ENCODE results near the gene TBRG4. TPM values are rescaled to one million over a fixed set of nuclear protein-coding genes. Genes with fewer than 3 reads are reported as not detected.
A peak's percentile ranks its signal among the peaks of the same experiment; 100 is the strongest.
"Not testable (repeated sequence)": the region's sequence is repeated elsewhere in the genome, so short reads cannot be mapped to it uniquely, and the experiment has no call there.

The TBRG4 gene
- total RNA-seq, 6 donors from 2014 or later: 24.2 to 92.2 (median 54.6) TPM

DNA sequence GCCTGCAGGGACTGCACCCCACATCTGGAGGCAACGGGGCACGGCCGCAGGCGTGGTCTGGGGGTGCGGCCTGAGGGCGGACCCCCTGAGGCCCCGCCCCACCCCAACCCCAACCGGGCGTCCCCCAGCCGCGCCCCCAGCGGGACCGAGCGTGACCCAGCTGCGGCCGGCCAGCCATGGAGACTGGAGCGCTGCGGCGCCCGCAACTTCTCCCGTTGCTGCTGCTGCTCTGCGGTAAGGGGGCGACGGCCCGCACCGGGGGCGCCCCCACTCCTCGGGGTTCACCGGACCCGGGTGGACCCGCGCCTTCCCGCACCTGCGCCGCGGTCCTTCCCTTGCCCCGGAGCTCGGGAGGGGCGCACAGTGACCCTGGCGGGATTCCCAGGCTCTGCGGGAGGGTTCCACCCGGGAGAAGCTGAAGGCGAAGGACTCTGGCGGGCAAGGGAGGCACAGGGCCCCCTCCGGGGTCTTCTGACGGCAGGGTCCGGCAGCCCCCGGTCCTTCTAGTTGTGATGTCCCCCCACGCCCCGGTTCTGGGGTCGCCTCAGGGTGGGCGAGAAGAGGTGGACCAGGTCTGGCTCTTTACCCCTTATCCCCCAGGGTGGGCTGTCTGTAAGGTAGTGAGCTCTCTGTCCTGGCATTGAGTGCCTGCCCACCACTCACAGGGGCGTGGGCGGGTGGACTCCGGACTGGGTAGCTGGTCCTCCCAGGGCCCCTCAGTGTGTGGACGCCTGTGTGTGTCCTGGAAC lies 46.3 kb upstream of the TBRG4 start, which contains the start of gene RAMP3:
TSS of gene RAMP3 (plus strand) at position 139 of the 749 bp plus-strand sequence. CDS start at position 177, 38 bp downstream.
- DNase-seq (peak in 1 of 2 donors; percentile 85), ATAC-seq (ENCODE audit: low FRiP score in 2 of 2) (no peak)
- peak in 1 of 2 donors; percentile 15 for TF ChIP-seq POLR2AphosphoS5 (IDR thresholded peaks at IDR 0.05)
- TF ChIP-seq POLR2A (IDR thresholded peaks at IDR 0.05): peak in 1 of 4 donors; percentile 38
- TF ChIP-seq, protein P1, sequence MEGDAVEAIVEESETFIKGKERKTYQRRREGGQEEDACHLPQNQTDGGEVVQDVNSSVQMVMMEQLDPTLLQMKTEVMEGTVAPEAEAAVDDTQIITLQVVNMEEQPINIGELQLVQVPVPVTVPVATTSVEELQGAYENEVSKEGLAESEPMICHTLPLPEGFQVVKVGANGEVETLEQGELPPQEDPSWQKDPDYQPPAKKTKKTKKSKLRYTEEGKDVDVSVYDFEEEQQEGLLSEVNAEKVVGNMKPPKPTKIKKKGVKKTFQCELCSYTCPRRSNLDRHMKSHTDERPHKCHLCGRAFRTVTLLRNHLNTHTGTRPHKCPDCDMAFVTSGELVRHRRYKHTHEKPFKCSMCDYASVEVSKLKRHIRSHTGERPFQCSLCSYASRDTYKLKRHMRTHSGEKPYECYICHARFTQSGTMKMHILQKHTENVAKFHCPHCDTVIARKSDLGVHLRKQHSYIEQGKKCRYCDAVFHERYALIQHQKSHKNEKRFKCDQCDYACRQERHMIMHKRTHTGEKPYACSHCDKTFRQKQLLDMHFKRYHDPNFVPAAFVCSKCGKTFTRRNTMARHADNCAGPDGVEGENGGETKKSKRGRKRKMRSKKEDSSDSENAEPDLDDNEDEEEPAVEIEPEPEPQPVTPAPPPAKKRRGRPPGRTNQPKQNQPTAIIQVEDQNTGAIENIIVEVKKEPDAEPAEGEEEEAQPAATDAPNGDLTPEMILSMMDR (IDR thresholded peaks at IDR 0.05): no peak
- TF ChIP-seq EP300 (IDR thresholded peaks at IDR 0.05): no peak
- peak within 1 kb of the TSS; percentile 48 to 67 (median 51) for H3K4me3 ChIP-seq
- peaks cover 0 to 23% (median 7%) of the 10 kb centered on the region in 4 donors for H3K4me1 ChIP-seq
- 41 to 50% methylated on average over 1 to 17 of the region's 56 CpGs for WGBS, 2 donors
- H3K27ac ChIP-seq: peak within 1 kb of the TSS; percentile 74 to 94 (median 83)
- no peaks in the 10 kb centered on the region for H3K9me3 ChIP-seq
- H3K36me3 ChIP-seq: no peaks in the 10 kb centered on the region
- H3K27me3 ChIP-seq: peaks cover 0 to 8% (median 3%) of the 10 kb centered on the region in 4 donors

DNA sequence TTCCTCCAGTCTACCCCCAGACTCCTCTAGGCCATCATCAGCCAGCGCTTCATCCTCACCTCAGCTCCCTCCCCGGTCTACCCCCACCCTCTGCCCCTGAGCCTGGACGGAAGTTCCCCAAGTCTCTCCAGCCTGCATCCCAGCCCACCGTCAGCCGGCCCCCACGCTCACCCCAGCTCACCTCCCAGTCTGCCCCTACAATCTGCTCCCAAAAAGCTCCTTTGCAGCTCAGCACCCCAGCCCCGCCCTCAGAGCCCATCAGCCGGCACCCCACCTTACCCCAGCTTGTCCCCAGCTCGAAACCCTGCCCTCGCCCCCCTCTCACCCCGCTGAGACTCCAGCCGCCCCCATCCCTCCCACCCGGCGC lies 45.8 kb upstream of the TBRG4 start:
- peak overlapping the region; percentile 74 to 94 (median 83) for H3K27ac ChIP-seq
- 8 to 17% methylated on average over 9 to 14 of the region's 14 CpGs for WGBS, 2 donors
- peak overlapping the region; percentile 48 to 67 (median 51) for H3K4me3 ChIP-seq
- H3K9me3 ChIP-seq: no peaks in the 10 kb centered on the region
- TF ChIP-seq, protein P1 (IDR thresholded peaks at IDR 0.05): no peak
- TF ChIP-seq POLR2A (IDR thresholded peaks at IDR 0.05) (no peak), POLR2AphosphoS5 (IDR thresholded peaks at IDR 0.05) (no peak), EP300 (IDR thresholded peaks at IDR 0.05) (no peak)
- H3K27me3 ChIP-seq: peaks cover 0 to 8% (median 3%) of the 10 kb centered on the region in 4 donors
- ATAC-seq (ENCODE audit: low FRiP score in 2 of 2) (no peak), DNase-seq (no peak)
- H3K4me1 ChIP-seq: peaks cover 0 to 23% (median 7%) of the 10 kb centered on the region in 4 donors
- H3K36me3 ChIP-seq: no peaks in the 10 kb centered on the region

DNA sequence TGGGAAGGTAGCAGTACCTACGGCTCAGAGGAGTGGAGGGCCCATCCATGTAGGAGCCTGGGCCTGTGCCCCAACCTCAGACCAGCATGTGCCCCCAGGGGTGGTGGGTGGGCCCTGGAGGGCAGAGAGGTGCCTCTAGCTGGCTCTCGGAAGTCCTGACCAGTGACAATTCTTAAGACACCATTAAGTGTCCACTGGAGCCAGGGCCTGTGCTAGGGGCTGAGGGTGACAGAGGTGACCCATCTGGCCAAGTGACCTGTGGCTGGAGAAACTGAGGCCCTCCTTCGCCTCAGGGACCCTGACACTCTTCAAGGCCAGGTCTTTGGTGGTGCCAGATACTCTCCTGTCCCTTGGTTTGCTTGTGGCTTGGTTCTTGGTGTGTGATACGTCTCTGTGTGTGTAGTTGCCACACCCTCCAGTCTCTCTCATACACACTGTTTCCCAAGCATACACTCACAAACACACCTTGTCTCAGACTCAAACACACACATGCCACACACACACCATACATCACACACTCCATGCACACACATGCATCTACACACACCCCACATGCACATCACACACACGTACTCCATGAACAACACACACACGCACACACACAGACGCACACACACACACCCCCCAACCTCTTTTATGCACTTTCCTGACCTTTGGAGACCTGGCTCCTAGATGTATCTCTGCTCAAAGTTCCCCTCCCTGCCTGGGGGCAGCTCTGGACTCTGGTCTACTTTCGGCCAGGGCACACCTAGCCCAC lies 45.2 kb upstream of the TBRG4 start:
- no peak for DNase-seq
- H3K4me3 ChIP-seq: peak overlapping the region in 3 of 4 donors; percentile 48 to 67 (median 52)
- peaks cover 0 to 8% (median 3%) of the 10 kb centered on the region in 4 donors for H3K27me3 ChIP-seq
- no peak for ATAC-seq (ENCODE audit: low FRiP score in 2 of 2)
- peak overlapping the region in 3 of 4 donors; percentile 49 to 83 (median 83) for H3K27ac ChIP-seq
- no peaks in the 10 kb centered on the region for H3K36me3 ChIP-seq
- 73 to 78% methylated on average over 8 of the region's 8 CpGs for WGBS, 2 donors
- TF ChIP-seq, protein P1 (IDR thresholded peaks at IDR 0.05): no peak
- TF ChIP-seq POLR2AphosphoS5 (IDR thresholded peaks at IDR 0.05): no peak
- no peak for TF ChIP-seq EP300 (IDR thresholded peaks at IDR 0.05)
- TF ChIP-seq POLR2A (IDR thresholded peaks at IDR 0.05): no peak
- no peaks in the 10 kb centered on the region for H3K9me3 ChIP-seq
- peaks cover 0 to 21% (median 7%) of the 10 kb centered on the region in 4 donors for H3K4me1 ChIP-seq

DNA sequence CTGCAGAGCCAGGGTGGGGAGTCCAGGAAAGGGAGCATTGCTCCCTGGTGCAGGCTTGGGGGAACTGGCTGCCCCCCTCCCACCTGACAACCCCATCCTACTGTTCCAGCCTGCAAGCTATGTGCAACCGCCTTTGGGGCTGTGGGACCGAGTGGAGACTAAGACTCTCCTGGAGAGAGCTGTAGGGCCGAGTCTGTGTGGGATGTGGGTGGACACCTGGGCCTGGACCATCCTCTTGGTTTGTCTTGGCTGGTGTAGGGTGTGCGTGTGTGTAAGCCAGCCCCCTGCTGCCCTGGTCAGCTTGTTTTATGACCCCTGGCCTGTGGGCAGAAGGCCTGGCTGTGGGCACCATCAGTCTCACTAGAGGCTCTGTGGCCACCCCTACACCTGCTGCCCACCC lies 44.4 kb upstream of the TBRG4 start:
- ATAC-seq (ENCODE audit: low FRiP score in 2 of 2) (no peak), DNase-seq (no peak)
- Histone ChIP-seq H3K27ac (peak overlapping the region in 2 of 4 donors; percentile 10 to 49), H3K36me3 (no peaks in the 10 kb centered on the region), H3K27me3 (peaks cover 0 to 8% (median 3%) of the 10 kb centered on the region in 4 donors), H3K4me1 (peaks cover 0 to 13% (median 7%) of the 10 kb centered on the region in 4 donors), H3K4me3 (no peak overlapping the region), H3K9me3 (no peaks in the 10 kb centered on the region)
- TF ChIP-seq POLR2A (IDR thresholded peaks at IDR 0.05): no peak
- 97 to 100% methylated on average over 3 to 4 of the region's 4 CpGs for WGBS, 2 donors

DNA sequence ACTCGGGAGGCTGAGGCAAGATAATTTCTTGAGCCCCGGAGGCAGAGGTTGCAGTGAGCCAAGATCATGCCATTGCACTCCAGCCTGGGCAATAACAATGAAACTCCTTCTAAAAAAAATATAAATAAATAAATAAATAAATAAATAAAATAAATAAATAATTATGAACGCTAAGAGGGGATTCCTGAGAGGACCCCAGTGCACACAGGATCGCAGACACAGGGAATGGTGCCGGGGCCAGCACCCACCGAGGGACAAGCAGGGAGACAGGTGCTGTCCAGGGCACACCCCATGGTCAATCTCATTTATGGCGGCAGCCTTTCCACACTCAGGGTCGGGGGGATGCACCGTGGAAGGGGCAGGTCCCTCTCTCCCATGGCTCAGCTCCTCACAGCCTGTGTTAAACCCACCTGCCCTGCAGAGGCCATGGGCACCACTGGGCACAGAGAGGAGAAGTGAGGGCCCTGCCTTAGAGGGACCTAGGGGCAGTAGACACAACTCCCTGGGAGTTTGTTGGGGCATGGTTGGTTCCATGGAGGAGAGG lies 43.9 kb upstream of the TBRG4 start:
- peaks cover 0 to 8% (median 3%) of the 10 kb centered on the region in 4 donors for H3K27me3 ChIP-seq
- H3K27ac ChIP-seq: peak overlapping the region in 2 of 4 donors; percentile 10 to 49
- TF ChIP-seq POLR2AphosphoS5 (IDR thresholded peaks at IDR 0.05): no peak
- TF ChIP-seq, protein P1 (IDR thresholded peaks at IDR 0.05): no peak
- no peak for TF ChIP-seq EP300 (IDR thresholded peaks at IDR 0.05)
- TF ChIP-seq POLR2A (IDR thresholded peaks at IDR 0.05): no peak
- H3K4me3 ChIP-seq: no peak overlapping the region
- no peaks in the 10 kb centered on the region for H3K9me3 ChIP-seq
- H3K36me3 ChIP-seq: no peaks in the 10 kb centered on the region
- H3K4me1 ChIP-seq: peaks cover 0 to 13% (median 7%) of the 10 kb centered on the region in 4 donors
- ATAC-seq (ENCODE audit: low FRiP score in 2 of 2) (no peak), DNase-seq (no peak)
- WGBS, 2 donors: 95 to 96% methylated on average over 9 of the region's 9 CpGs

DNA sequence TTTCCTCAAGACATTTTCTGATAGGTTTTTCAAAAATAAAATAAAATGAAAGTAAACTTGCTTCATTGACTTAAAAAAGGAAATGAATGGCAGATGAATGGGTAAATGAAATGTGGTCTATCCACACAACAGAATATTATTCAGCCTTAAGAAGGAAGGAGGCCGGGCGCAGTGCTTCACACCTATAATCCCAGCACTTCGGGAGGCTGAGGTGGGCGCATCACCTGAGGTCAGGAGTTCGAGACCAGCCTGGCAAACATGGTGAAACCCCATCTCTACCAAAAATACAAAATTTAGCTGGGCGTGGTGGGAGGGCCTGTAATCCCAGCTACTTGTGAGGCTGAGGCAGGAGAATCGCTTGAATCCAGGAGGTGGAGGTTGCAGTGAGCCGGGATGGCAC lies 42.4 kb upstream of the TBRG4 start:
- 82 to 94% methylated on average over 8 of the region's 8 CpGs for WGBS, 2 donors
- H3K36me3 ChIP-seq; H3K9me3 ChIP-seq; ATAC-seq (ENCODE audit: low FRiP score in 2 of 2); H3K27me3 ChIP-seq; H3K27ac ChIP-seq; H3K4me3 ChIP-seq; DNase-seq: not testable (repeated sequence)
- H3K4me1 ChIP-seq: peaks cover 0 to 13% (median 7%) of the 10 kb centered on the region in 4 donors
